ENCODE measurements around the gene TMEM212. TPM values are rescaled to one million over a fixed set of nuclear protein-coding genes. Genes with fewer than 3 reads are reported as not detected.

Gene TMEM212
- total and polyA plus RNA-seq, 9 of the 15 experiments (the other 6 are each of a cell fraction or from before 2014, with no cell fraction given) = not detected

DNA sequence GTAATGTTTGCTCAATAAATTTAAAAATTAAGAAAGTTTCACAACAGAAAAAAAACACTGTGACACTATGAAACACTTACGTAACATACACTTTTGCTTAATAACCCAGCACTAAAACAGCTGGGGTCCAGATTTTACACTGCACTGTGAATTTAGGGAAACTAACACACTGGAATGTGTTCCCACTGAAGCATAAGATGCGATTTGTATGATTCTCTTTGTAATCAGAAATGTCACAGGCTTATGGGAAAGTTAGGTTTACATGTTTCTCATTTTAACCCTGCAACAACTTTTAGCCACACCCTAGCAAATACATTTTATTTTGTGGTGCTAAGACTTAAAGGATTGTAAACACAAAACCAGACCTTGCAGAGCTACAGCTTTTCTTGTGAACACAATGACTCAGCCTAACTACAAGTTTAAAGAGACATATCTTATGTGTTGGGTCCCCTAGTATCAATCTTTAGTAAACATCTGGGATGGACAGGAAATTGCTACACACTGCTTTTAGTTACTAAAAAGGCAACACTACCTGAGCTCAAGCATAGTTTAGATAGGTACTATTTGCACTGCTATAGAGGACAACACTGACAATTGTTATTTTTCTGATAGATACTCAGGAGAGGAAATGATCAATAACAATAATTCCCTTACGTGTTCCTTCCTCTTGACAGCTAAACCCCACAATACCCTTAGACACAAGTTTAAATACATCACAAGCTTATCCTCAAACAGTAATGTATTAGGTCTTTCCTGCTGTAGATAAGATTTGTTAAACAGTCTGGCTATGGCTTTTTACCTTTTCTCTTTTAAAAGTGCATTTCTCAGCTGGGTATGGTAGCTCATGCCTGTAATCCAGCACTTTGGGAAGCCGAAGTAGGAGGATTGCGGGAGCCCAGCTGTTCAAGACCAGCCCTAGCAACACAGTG lies 36.7 kb upstream of the TMEM212 start (continued):
- TF ChIP-seq REST (IDR thresholded peaks at IDR 0.05; ENCODE audit: borderline replicate concordance) = no peak; the same call in 1 of the 2 replicates
- no peak for TF ChIP-seq REST (CRISPR knock-in tag; IDR thresholded peaks at IDR 0.05; ENCODE audit: low read depth)
- no peak for TF ChIP-seq MBD2 (IDR thresholded peaks at IDR 0.05; ENCODE audit: borderline replicate concordance, low read depth)
- TF ChIP-seq NR2C1 (IDR thresholded peaks at IDR 0.05) = no peak
- no peak for TF ChIP-seq NR2C1 (tag; IDR thresholded peaks at IDR 0.05)
- no peak for TF ChIP-seq ETV6 (IDR thresholded peaks at IDR 0.05; ENCODE audit: borderline replicate concordance in 1 of 2, low read depth in 2 of 2, low read length in 1 of 2)
- TF ChIP-seq ETV6 (CRISPR knock-in tag; IDR thresholded peaks at IDR 0.05; ENCODE audit: borderline replicate concordance) = no peak
- no peak for TF ChIP-seq FOXP1 (CRISPR knock-in tag; IDR thresholded peaks at IDR 0.05)
- peak; percentile 65 for TF ChIP-seq NFE2L1 (tag; IDR thresholded peaks at IDR 0.05; ENCODE audit: borderline replicate concordance, low read depth)
- TF ChIP-seq PTTG1 (tag; IDR thresholded peaks at IDR 0.05; ENCODE audit: low read depth) = no peak
- no peak for TF ChIP-seq THAP12 (CRISPR knock-in tag; IDR thresholded peaks at IDR 0.05)
- TF ChIP-seq, protein P1, sequence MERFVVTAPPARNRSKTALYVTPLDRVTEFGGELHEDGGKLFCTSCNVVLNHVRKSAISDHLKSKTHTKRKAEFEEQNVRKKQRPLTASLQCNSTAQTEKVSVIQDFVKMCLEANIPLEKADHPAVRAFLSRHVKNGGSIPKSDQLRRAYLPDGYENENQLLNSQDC (CRISPR knock-in tag; IDR thresholded peaks at IDR 0.05) = no peak
- TF ChIP-seq ZNF717 (CRISPR knock-in tag; IDR thresholded peaks at IDR 0.05) = no peak
- TF ChIP-seq ZNF699 (CRISPR knock-in tag; IDR thresholded peaks at IDR 0.05; ENCODE audit: insufficient replicate concordance) = no peak
- peak; percentile 75 for TF ChIP-seq ZFP91 (CRISPR knock-in tag; IDR thresholded peaks at IDR 0.05)
